ENCODE results near the gene ARHGDIB.

DNA sequence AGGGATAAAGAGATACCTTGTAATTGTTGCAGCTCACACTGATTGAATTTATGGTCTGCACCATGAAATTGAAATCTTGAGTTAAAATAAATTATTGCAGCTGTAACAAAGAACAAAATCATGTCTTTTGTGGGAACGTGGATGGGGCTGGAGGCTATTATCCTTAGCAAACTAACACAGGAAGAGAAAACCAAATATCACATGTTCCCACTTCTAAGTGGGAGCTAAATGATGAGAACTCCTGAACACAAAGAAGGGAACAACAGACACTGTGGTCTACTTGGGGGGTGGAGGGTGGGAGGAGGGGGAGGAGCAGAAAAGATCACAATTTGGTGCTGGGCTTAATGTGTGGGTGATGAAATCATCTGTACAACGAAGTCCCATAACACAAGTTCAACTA, 45.7 kb downstream of the ARHGDIB start:
- TF ChIP-seq SP1 (CRISPR knock-in tag; conservative IDR thresholded peaks at IDR 0.05) (no peak), FOXJ3 (CRISPR knock-in tag; IDR thresholded peaks at IDR 0.05; ENCODE audit: borderline replicate concordance) (no peak), TEAD1 (CRISPR knock-in tag; IDR thresholded peaks at IDR 0.05) (no peak), NFE2L1 (CRISPR knock-in tag; IDR thresholded peaks at IDR 0.05) (no peak), NFYB (CRISPR knock-in tag; conservative IDR thresholded peaks at IDR 0.05; ENCODE audit: low read depth) (no peak)
- TF ChIP-seq, protein P1, sequence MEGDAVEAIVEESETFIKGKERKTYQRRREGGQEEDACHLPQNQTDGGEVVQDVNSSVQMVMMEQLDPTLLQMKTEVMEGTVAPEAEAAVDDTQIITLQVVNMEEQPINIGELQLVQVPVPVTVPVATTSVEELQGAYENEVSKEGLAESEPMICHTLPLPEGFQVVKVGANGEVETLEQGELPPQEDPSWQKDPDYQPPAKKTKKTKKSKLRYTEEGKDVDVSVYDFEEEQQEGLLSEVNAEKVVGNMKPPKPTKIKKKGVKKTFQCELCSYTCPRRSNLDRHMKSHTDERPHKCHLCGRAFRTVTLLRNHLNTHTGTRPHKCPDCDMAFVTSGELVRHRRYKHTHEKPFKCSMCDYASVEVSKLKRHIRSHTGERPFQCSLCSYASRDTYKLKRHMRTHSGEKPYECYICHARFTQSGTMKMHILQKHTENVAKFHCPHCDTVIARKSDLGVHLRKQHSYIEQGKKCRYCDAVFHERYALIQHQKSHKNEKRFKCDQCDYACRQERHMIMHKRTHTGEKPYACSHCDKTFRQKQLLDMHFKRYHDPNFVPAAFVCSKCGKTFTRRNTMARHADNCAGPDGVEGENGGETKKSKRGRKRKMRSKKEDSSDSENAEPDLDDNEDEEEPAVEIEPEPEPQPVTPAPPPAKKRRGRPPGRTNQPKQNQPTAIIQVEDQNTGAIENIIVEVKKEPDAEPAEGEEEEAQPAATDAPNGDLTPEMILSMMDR (IDR thresholded peaks at IDR 0.05): no peak
- TF ChIP-seq, protein P2, sequence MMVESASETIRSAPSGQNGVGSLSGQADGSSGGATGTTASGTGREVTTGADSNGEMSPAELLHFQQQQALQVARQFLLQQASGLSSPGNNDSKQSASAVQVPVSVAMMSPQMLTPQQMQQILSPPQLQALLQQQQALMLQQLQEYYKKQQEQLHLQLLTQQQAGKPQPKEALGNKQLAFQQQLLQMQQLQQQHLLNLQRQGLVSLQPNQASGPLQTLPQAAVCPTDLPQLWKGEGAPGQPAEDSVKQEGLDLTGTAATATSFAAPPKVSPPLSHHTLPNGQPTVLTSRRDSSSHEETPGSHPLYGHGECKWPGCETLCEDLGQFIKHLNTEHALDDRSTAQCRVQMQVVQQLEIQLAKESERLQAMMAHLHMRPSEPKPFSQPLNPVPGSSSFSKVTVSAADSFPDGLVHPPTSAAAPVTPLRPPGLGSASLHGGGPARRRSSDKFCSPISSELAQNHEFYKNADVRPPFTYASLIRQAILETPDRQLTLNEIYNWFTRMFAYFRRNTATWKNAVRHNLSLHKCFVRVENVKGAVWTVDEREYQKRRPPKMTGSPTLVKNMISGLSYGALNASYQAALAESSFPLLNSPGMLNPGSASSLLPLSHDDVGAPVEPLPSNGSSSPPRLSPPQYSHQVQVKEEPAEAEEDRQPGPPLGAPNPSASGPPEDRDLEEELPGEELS (CRISPR knock-in tag; IDR thresholded peaks at IDR 0.05): no peak
- TF ChIP-seq, protein P3, sequence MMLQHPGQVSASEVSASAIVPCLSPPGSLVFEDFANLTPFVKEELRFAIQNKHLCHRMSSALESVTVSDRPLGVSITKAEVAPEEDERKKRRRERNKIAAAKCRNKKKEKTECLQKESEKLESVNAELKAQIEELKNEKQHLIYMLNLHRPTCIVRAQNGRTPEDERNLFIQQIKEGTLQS (CRISPR knock-in tag; conservative IDR thresholded peaks at IDR 0.05): no peak
- TF ChIP-seq, protein P4, sequence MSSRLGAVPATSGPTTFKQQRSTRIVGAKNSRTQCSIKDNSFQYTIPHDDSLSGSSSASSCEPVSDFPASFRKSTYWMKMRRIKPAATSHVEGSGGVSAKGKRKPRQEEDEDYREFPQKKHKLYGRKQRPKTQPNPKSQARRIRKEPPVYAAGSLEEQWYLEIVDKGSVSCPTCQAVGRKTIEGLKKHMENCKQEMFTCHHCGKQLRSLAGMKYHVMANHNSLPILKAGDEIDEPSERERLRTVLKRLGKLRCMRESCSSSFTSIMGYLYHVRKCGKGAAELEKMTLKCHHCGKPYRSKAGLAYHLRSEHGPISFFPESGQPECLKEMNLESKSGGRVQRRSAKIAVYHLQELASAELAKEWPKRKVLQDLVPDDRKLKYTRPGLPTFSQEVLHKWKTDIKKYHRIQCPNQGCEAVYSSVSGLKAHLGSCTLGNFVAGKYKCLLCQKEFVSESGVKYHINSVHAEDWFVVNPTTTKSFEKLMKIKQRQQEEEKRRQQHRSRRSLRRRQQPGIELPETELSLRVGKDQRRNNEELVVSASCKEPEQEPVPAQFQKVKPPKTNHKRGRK (CRISPR knock-in tag; IDR thresholded peaks at IDR 0.05; ENCODE audit: borderline replicate concordance): no peak
- TF ChIP-seq, protein P5, sequence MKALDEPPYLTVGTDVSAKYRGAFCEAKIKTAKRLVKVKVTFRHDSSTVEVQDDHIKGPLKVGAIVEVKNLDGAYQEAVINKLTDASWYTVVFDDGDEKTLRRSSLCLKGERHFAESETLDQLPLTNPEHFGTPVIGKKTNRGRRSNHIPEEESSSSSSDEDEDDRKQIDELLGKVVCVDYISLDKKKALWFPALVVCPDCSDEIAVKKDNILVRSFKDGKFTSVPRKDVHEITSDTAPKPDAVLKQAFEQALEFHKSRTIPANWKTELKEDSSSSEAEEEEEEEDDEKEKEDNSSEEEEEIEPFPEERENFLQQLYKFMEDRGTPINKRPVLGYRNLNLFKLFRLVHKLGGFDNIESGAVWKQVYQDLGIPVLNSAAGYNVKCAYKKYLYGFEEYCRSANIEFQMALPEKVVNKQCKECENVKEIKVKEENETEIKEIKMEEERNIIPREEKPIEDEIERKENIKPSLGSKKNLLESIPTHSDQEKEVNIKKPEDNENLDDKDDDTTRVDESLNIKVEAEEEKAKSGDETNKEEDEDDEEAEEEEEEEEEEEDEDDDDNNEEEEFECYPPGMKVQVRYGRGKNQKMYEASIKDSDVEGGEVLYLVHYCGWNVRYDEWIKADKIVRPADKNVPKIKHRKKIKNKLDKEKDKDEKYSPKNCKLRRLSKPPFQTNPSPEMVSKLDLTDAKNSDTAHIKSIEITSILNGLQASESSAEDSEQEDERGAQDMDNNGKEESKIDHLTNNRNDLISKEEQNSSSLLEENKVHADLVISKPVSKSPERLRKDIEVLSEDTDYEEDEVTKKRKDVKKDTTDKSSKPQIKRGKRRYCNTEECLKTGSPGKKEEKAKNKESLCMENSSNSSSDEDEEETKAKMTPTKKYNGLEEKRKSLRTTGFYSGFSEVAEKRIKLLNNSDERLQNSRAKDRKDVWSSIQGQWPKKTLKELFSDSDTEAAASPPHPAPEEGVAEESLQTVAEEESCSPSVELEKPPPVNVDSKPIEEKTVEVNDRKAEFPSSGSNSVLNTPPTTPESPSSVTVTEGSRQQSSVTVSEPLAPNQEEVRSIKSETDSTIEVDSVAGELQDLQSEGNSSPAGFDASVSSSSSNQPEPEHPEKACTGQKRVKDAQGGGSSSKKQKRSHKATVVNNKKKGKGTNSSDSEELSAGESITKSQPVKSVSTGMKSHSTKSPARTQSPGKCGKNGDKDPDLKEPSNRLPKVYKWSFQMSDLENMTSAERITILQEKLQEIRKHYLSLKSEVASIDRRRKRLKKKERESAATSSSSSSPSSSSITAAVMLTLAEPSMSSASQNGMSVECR (CRISPR knock-in tag; IDR thresholded peaks at IDR 0.05; ENCODE audit: borderline replicate concordance): no peak
- TF ChIP-seq, protein P6, sequence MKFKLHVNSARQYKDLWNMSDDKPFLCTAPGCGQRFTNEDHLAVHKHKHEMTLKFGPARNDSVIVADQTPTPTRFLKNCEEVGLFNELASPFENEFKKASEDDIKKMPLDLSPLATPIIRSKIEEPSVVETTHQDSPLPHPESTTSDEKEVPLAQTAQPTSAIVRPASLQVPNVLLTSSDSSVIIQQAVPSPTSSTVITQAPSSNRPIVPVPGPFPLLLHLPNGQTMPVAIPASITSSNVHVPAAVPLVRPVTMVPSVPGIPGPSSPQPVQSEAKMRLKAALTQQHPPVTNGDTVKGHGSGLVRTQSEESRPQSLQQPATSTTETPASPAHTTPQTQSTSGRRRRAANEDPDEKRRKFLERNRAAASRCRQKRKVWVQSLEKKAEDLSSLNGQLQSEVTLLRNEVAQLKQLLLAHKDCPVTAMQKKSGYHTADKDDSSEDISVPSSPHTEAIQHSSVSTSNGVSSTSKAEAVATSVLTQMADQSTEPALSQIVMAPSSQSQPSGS (CRISPR knock-in tag; IDR thresholded peaks at IDR 0.05; ENCODE audit: borderline replicate concordance, low read depth): no peak
- TF ChIP-seq, protein P7, sequence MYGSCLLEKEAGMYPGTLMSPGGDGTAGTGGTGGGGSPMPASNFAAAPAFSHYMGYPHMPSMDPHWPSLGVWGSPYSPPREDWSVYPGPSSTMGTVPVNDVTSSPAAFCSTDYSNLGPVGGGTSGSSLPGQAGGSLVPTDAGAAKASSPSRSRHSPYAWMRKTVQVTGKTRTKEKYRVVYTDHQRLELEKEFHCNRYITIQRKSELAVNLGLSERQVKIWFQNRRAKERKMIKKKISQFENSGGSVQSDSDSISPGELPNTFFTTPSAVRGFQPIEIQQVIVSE (CRISPR knock-in tag; IDR thresholded peaks at IDR 0.05; ENCODE audit: borderline replicate concordance): no peak

All from WTC11 (cell line).